Measurements from ENCODE around the gene CKM. TPM values are rescaled to one million over a fixed set of nuclear protein-coding genes. Genes with fewer than 3 reads are reported as not detected.

The CKM gene
- total RNA-seq, 4 donors from 2014 or later: 0.17 to 0.73 TPM; not detected in 2

GRCh38 chr19:45296355-45296754 is 26.3 kb downstream of the CKM start:
- 80 to 100% methylated on average over 1 of the region's 4 CpGs for WGBS, 2 donors (ENCODE audit: low coverage in 1 of 2)
- ATAC-seq: no peak
- Histone ChIP-seq H3K36me3 (peaks cover 0 to 96% of the 10 kb centered on the region in 2 donors), H3K9me3 (peaks cover 0 to 15% (median 0%) of the 10 kb centered on the region in 3 donors), H3K4me3 (no peak overlapping the region), H3K27ac (no peak overlapping the region), H3K4me1 (peaks cover 0 to 10% (median 0%) of the 10 kb centered on the region in 3 donors), H3K27me3 (no peaks in the 10 kb centered on the region)
- TF ChIP-seq POLR2A (IDR thresholded peaks at IDR 0.05) (no peak), POLR2AphosphoS5 (IDR thresholded peaks at IDR 0.05) (no peak), EP300 (IDR thresholded peaks at IDR 0.05) (no peak)
- TF ChIP-seq, protein P1, sequence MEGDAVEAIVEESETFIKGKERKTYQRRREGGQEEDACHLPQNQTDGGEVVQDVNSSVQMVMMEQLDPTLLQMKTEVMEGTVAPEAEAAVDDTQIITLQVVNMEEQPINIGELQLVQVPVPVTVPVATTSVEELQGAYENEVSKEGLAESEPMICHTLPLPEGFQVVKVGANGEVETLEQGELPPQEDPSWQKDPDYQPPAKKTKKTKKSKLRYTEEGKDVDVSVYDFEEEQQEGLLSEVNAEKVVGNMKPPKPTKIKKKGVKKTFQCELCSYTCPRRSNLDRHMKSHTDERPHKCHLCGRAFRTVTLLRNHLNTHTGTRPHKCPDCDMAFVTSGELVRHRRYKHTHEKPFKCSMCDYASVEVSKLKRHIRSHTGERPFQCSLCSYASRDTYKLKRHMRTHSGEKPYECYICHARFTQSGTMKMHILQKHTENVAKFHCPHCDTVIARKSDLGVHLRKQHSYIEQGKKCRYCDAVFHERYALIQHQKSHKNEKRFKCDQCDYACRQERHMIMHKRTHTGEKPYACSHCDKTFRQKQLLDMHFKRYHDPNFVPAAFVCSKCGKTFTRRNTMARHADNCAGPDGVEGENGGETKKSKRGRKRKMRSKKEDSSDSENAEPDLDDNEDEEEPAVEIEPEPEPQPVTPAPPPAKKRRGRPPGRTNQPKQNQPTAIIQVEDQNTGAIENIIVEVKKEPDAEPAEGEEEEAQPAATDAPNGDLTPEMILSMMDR (IDR thresholded peaks at IDR 0.05): no peak

GRCh38 chr19:45295873-45296272 is 26.8 kb downstream of the CKM start:
- H3K9me3 ChIP-seq: peaks cover 0 to 15% (median 0%) of the 10 kb centered on the region in 3 donors
- no peak overlapping the region for H3K4me3 ChIP-seq
- TF ChIP-seq, protein P1 (IDR thresholded peaks at IDR 0.05): no peak
- TF ChIP-seq POLR2A (IDR thresholded peaks at IDR 0.05) (no peak), EP300 (IDR thresholded peaks at IDR 0.05) (no peak), POLR2AphosphoS5 (IDR thresholded peaks at IDR 0.05) (no peak)
- H3K4me1 ChIP-seq: peaks cover 0 to 10% (median 0%) of the 10 kb centered on the region in 3 donors
- H3K27ac ChIP-seq: no peak overlapping the region
- ATAC-seq: no peak
- H3K27me3 ChIP-seq: no peaks in the 10 kb centered on the region
- peaks cover 0 to 97% of the 10 kb centered on the region in 2 donors for H3K36me3 ChIP-seq

DNA sequence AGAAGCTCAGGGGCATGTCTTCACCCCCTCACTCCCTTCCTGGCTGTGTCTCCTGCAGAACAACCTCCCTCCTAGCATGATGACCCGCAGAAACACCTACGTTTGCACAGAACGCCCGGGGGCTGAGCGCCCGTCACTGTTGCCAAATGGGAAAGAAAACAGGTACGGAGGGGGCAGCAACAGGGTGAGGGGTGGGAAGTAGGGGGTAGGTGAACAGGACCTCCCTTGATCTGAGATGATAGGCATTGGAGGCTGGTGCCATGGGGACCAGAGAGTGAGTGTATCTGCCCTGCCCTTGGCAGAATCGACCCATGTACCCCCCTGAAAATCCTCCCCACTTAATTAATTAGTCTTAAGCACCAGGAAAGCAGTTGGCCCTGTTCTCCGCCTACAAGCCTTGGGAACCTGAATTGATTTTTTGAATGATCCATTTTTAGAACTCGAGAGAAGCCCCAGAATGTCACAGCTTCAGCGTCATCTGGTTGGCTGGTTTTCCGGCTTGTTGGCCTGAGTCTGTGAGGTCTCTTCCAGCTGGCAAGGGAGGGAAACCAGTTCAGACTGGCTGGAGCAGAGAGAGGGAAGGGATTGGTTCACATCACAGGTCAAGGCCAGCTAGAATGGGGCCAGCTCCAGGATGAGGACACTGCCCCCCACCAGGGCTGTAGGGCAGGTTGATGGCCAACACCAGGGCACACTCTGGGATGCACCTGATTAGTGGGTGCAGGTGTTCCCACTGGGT is 28.2 kb downstream of the CKM start:
- no peak overlapping the region for H3K4me3 ChIP-seq
- H3K27ac ChIP-seq: peak overlapping the region in 2 of 4 donors; percentile 14 to 28
- peak; percentile 46 for ATAC-seq
- peaks cover 0 to 97% of the 10 kb centered on the region in 2 donors for H3K36me3 ChIP-seq
- peaks cover 0 to 15% (median 0%) of the 10 kb centered on the region in 3 donors for H3K9me3 ChIP-seq
- H3K4me1 ChIP-seq: peaks cover 0 to 10% (median 0%) of the 10 kb centered on the region in 3 donors
- TF ChIP-seq, protein P1 (IDR thresholded peaks at IDR 0.05): no peak
- TF ChIP-seq POLR2A (IDR thresholded peaks at IDR 0.05) (no peak), POLR2AphosphoS5 (IDR thresholded peaks at IDR 0.05) (no peak), EP300 (IDR thresholded peaks at IDR 0.05) (no peak)
- H3K27me3 ChIP-seq: no peaks in the 10 kb centered on the region
- 52 to 100% methylated on average over 1 to 4 of the region's 12 CpGs for WGBS, 2 donors (ENCODE audit: low coverage in 1 of 2)

DNA sequence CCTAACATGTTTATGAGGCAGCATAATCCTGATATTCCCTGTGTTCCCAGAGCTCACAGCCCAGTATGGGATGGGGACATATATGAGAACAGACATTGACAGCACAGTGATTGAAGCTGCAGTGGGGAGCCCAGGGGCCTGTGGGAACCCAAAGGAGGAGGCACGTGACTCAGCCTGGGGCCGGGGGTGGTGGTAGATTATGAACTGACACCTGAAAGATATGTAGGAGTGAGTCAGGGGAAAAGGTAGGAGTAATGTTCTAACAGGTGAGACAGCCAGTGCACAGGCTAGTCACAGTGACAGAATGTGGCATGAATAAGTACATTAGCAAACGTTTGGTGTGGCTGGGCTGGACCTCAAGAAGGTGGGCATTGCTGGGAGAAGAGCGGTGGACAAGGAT is 29.0 kb downstream of the CKM start:
- TF ChIP-seq POLR2A (IDR thresholded peaks at IDR 0.05): no peak
- TF ChIP-seq POLR2AphosphoS5 (IDR thresholded peaks at IDR 0.05): no peak
- TF ChIP-seq, protein P1 (IDR thresholded peaks at IDR 0.05): no peak
- TF ChIP-seq EP300 (IDR thresholded peaks at IDR 0.05): no peak
- no peak for ATAC-seq
- H3K9me3 ChIP-seq: peaks cover 0 to 15% (median 0%) of the 10 kb centered on the region in 3 donors
- H3K4me1 ChIP-seq: peaks cover 0 to 10% (median 0%) of the 10 kb centered on the region in 3 donors
- 84 to 88% methylated on average over 4 of the region's 4 CpGs for WGBS, 2 donors (ENCODE audit: low coverage in 1 of 2)
- no peaks in the 10 kb centered on the region for H3K27me3 ChIP-seq
- no peak overlapping the region for H3K4me3 ChIP-seq
- H3K36me3 ChIP-seq: peaks cover 0 to 97% of the 10 kb centered on the region in 2 donors
- peak overlapping the region in 1 of 4 donors; percentile 28 for H3K27ac ChIP-seq

DNA sequence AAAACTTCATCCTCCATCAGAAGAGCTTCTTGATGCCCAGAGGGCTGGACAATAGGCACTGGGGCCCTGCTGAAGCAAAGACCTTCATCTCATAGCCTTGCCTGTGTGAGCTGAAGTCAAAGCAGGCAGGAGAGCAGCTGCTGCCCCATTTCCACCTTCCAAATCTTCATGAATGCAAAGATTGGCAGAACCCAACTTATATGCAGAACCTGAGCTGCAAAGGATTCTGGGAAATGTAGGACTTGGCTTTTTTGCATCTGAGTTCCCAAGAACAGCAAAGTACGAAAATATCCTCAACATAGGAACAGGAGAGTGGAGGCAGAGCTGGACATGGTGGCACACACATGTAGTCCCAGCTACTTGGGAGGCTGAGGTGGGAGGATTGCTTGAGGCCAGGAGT is 30.8 kb downstream of the CKM start:
- Histone ChIP-seq H3K27me3 (no peaks in the 10 kb centered on the region), H3K9me3 (peaks cover 0 to 15% (median 0%) of the 10 kb centered on the region in 3 donors), H3K36me3 (peaks cover 0 to 97% of the 10 kb centered on the region in 2 donors), H3K4me3 (no peak overlapping the region), H3K27ac (no peak overlapping the region), H3K4me1 (peaks cover 0 to 10% (median 0%) of the 10 kb centered on the region in 3 donors)
- ATAC-seq: no peak
- TF ChIP-seq, protein P1 (IDR thresholded peaks at IDR 0.05): no peak
- TF ChIP-seq POLR2A (IDR thresholded peaks at IDR 0.05) (no peak), POLR2AphosphoS5 (IDR thresholded peaks at IDR 0.05) (no peak), EP300 (IDR thresholded peaks at IDR 0.05) (no peak)
- 100% methylated on average over 1 of the region's 1 CpG; no CpG with 5 or more reads in 1 of the 2 donors for WGBS, 2 donors (ENCODE audit: low coverage in 1 of 2)

Data from gastroesophageal sphincter (tissue), 4 donors.